GM12801 (cell line): ENCODE data around the gene SAPCD2.

Experiments
- CTCF ChIP-seq: IDR thresholded peaks from one replicate; pipeline ENCODE4 v1.5.1; 2011; ENCODE audit warnings: control low read depth; ENCODE audit not compliant: insufficient read length; ENCODE audit errors: extremely low read depth

Gene SAPCD2

GRCh38 chr9:137080260-137081122, 10.1 kb upstream of the SAPCD2 start:
- no peak for TF ChIP-seq CTCF

- TF ChIP-seq CTCF: no peak
Measured at GRCh38 chr9:137079401-137079787, 9.0 kb upstream of the SAPCD2 start.

- no peak for TF ChIP-seq CTCF
Measured at GRCh38 chr9:137078701-137079400, 8.5 kb upstream of the SAPCD2 start.

- TF ChIP-seq CTCF: no peak
Measured at GRCh38 chr9:137077758-137078693, 7.7 kb upstream of the SAPCD2 start.

GRCh38 chr9:137077010-137077747, 6.8 kb upstream of the SAPCD2 start, which contains the start of gene UAP1L1:
Gene UAP1L1 (plus strand): TSS chr9:137077517. CDS start chr9:137077533, 16 bp downstream.
- TF ChIP-seq CTCF: no peak

- TF ChIP-seq CTCF: no peak
Measured at GRCh38 chr9:137076636-137077009, 6.3 kb upstream of the SAPCD2 start.
